ENCODE data around the gene SPACA1. TPM values are rescaled to one million over a fixed set of nuclear protein-coding genes. Genes with fewer than 3 reads are reported as not detected.

SPACA1 gene
- total RNA-seq, 2 donors from 2014 or later = not detected

GRCh38 chr6:88086792-88087191 lies 39.2 kb downstream of the SPACA1 start:
- Mint-ChIP-seq H3K4me3 (no peak overlapping the region), H3K27ac (no peak overlapping the region), H3K27me3 (ENCODE audit: insufficient read depth) (no peaks in the 10 kb centered on the region), H3K9me3 (peaks cover 10% of the 10 kb centered on the region), H3K4me1 (peaks cover 9% of the 10 kb centered on the region), H3K36me3 (ENCODE audit: low read depth) (peaks cover 3% of the 10 kb centered on the region)
- Histone ChIP-seq H3K9ac (ENCODE audit: extremely low read depth, low read length, poor library complexity, severe bottlenecking) (no peak overlapping the region), H3K4me1 (ENCODE audit: control insufficient read depth, insufficient read depth, low read length) (no peaks in the 10 kb centered on the region), H3K9me3 (ENCODE audit: control insufficient read depth, low read length) (peaks cover 4% of the 10 kb centered on the region), H3K27ac (ENCODE audit: low read depth, low read length) (no peak overlapping the region), H3K4me3 (ENCODE audit: low read length) (no peak overlapping the region), H3K27me3 (ENCODE audit: control insufficient read depth, insufficient read depth, low read length, poor library complexity, severe bottlenecking) (no peaks in the 10 kb centered on the region), H3K36me3 (ENCODE audit: control insufficient read depth, insufficient read depth, low read length) (no peaks in the 10 kb centered on the region)
- DNase-seq = no peak
- TF ChIP-seq CTCF (conservative IDR thresholded peaks at IDR 0.05) = no peak
- WGBS, 2 experiments (ENCODE audit: insufficient coverage in 1 of 2, insufficient read length in 1 of 2) = 92 to 93% methylated on average over 2 of the region's 2 CpGs

GRCh38 chr6:88089708-88090107 lies 42.1 kb downstream of the SPACA1 start:
- no peak overlapping the region for H3K27ac ChIP-seq (ENCODE audit: low read depth, low read length)
- no peak overlapping the region for H3K27ac Mint-ChIP-seq
- no peak overlapping the region for H3K9ac ChIP-seq (ENCODE audit: extremely low read depth, low read length, poor library complexity, severe bottlenecking)
- no peaks in the 10 kb centered on the region for H3K4me1 ChIP-seq (ENCODE audit: control insufficient read depth, insufficient read depth, low read length)
- TF ChIP-seq CTCF (conservative IDR thresholded peaks at IDR 0.05) = no peak
- H3K36me3 ChIP-seq (ENCODE audit: control insufficient read depth, insufficient read depth, low read length) = no peaks in the 10 kb centered on the region
- H3K4me1 Mint-ChIP-seq = peaks cover 11% of the 10 kb centered on the region
- no peak overlapping the region for H3K4me3 ChIP-seq (ENCODE audit: low read length)
- no peaks in the 10 kb centered on the region for H3K27me3 Mint-ChIP-seq (ENCODE audit: insufficient read depth)
- no peaks in the 10 kb centered on the region for H3K36me3 Mint-ChIP-seq (ENCODE audit: low read depth)
- H3K27me3 ChIP-seq (ENCODE audit: control insufficient read depth, insufficient read depth, low read length, poor library complexity, severe bottlenecking) = no peaks in the 10 kb centered on the region
- no peaks in the 10 kb centered on the region for H3K9me3 Mint-ChIP-seq
- no peak for DNase-seq
- H3K4me3 Mint-ChIP-seq = no peak overlapping the region
- no peaks in the 10 kb centered on the region for H3K9me3 ChIP-seq (ENCODE audit: control insufficient read depth, low read length)
- WGBS, 2 experiments (ENCODE audit: insufficient coverage in 1 of 2, insufficient read length in 1 of 2) = 65 to 100% methylated on average over 1 to 2 of the region's 2 CpGs

GRCh38 chr6:88105741-88106340 lies 58.2 kb downstream of the SPACA1 start:
- no peak for DNase-seq
- Histone ChIP-seq H3K9me3 (ENCODE audit: control insufficient read depth, low read length) (no peaks in the 10 kb centered on the region), H3K27ac (ENCODE audit: low read depth, low read length) (no peak overlapping the region), H3K4me3 (ENCODE audit: low read length) (no peak overlapping the region), H3K4me1 (ENCODE audit: control insufficient read depth, insufficient read depth, low read length) (no peaks in the 10 kb centered on the region), H3K36me3 (ENCODE audit: control insufficient read depth, insufficient read depth, low read length) (no peaks in the 10 kb centered on the region), H3K9ac (ENCODE audit: extremely low read depth, low read length, poor library complexity, severe bottlenecking) (no peak overlapping the region), H3K27me3 (ENCODE audit: control insufficient read depth, insufficient read depth, low read length, poor library complexity, severe bottlenecking) (no peaks in the 10 kb centered on the region)
- TF ChIP-seq CTCF (conservative IDR thresholded peaks at IDR 0.05) = no peak
- H3K4me1 Mint-ChIP-seq = peaks cover 4% of the 10 kb centered on the region
- no peak overlapping the region for H3K4me3 Mint-ChIP-seq
- H3K9me3 Mint-ChIP-seq = no peaks in the 10 kb centered on the region
- 87 to 100% methylated on average over 3 to 7 of the region's 7 CpGs for WGBS, 2 experiments (ENCODE audit: insufficient coverage in 1 of 2, insufficient read length in 1 of 2)
- no peaks in the 10 kb centered on the region for H3K36me3 Mint-ChIP-seq (ENCODE audit: low read depth)
- no peaks in the 10 kb centered on the region for H3K27me3 Mint-ChIP-seq (ENCODE audit: insufficient read depth)
- H3K27ac Mint-ChIP-seq = no peak overlapping the region

Data from endodermal cell (in vitro differentiated cells).